ENCODE measurements around the gene CRYGS. TPM values are rescaled to one million over a fixed set of nuclear protein-coding genes. Genes with fewer than 3 reads are reported as not detected.
A peak's percentile ranks its signal among the peaks of the same experiment; 100 is the strongest.
"Not testable (repeated sequence)": the region's sequence is repeated elsewhere in the genome, so short reads cannot be mapped to it uniquely, and the experiment has no call there.

Gene CRYGS
- total RNA-seq, 2 experiments from 2014 or later = 3.5 to 7.0 TPM

GRCh38 chr3:186589121-186589520 lies 44.9 kb upstream of the CRYGS start:
- no TSS peak for BruUV-seq (replicated peaks)
- Histone ChIP-seq H3K4me1 (ENCODE audit: insufficient read depth, low read length, poor library complexity, severe bottlenecking) (no peaks in the 10 kb centered on the region), H2AFZ (ENCODE audit: low read length) (no peak overlapping the region), H3K79me2 (ENCODE audit: insufficient read depth, low read depth, low read length) (no peaks in the 10 kb centered on the region), H4K20me1 (ENCODE audit: insufficient read depth, low read length) (no peaks in the 10 kb centered on the region), H3K9me3 (ENCODE audit: low read length) (no peaks in the 10 kb centered on the region), H3K4me3 (ENCODE audit: low read depth, low read length, poor library complexity, severe bottlenecking) (no peak overlapping the region), H3K4me2 (ENCODE audit: low read length) (no peak overlapping the region), H3K27ac (ENCODE audit: low read depth, low read length, poor library complexity, severe bottlenecking) (no peak overlapping the region), H3K36me3 (ENCODE audit: insufficient read depth, low read length) (peaks cover 28% of the 10 kb centered on the region), H3K9me2 (ENCODE audit: insufficient read depth, low read length) (no peaks in the 10 kb centered on the region)
- TF ChIP-seq CTCF (conservative IDR thresholded peaks at IDR 0.05; ENCODE audit: low read length) (peak; percentile 82), EZH2phosphoT487 (IDR thresholded peaks at IDR 0.05; ENCODE audit: borderline replicate concordance, low read depth, low read length) (no peak)
- DNase-seq (ENCODE audit: low spot score) = peak; percentile 49
- POLR2A ChIA-PET = interaction anchor here (0.6 to 1.5 kb wide), 2 partner anchors 31 to 233 kb away, joined by 3 to 4 read pairs; no protein-coding TSS in a partner anchor
- intact Hi-C loops (cut with micrococcal nuclease; ENCODE audit: unreplicated experiment) = loop anchor here (1.0 kb wide), 1 partner anchor 232 kb away; no protein-coding TSS in a partner anchor
- CTCF ChIA-PET (ENCODE audit: unreplicated experiment) = no interaction called here

GRCh38 chr3:186588632-186589031 lies 44.5 kb upstream of the CRYGS start:
- Histone ChIP-seq H3K36me3 (ENCODE audit: insufficient read depth, low read length) (peaks cover 33% of the 10 kb centered on the region), H2AFZ (ENCODE audit: low read length) (no peak overlapping the region), H3K9me3 (ENCODE audit: low read length) (no peaks in the 10 kb centered on the region), H3K27ac (ENCODE audit: low read depth, low read length, poor library complexity, severe bottlenecking) (no peak overlapping the region), H3K4me3 (ENCODE audit: low read depth, low read length, poor library complexity, severe bottlenecking) (no peak overlapping the region), H3K79me2 (ENCODE audit: insufficient read depth, low read depth, low read length) (no peaks in the 10 kb centered on the region), H3K9me2 (ENCODE audit: insufficient read depth, low read length) (no peaks in the 10 kb centered on the region), H4K20me1 (ENCODE audit: insufficient read depth, low read length) (no peaks in the 10 kb centered on the region), H3K4me2 (ENCODE audit: low read length) (no peak overlapping the region), H3K4me1 (ENCODE audit: insufficient read depth, low read length, poor library complexity, severe bottlenecking) (no peaks in the 10 kb centered on the region)
- DNase-seq (ENCODE audit: low spot score) = no peak
- ChIA-PET CTCF (ENCODE audit: unreplicated experiment) (no interaction called here), POLR2A (interaction anchor here (0.6 to 0.7 kb wide), 2 partner anchors 31 to 541 kb away, joined by 3 to 4 read pairs; no protein-coding TSS in a partner anchor)
- no TSS peak for BruUV-seq (replicated peaks)
- intact Hi-C loops (cut with micrococcal nuclease; ENCODE audit: unreplicated experiment) = loop anchor here (1.0 kb wide), 1 partner anchor 233 kb away; no protein-coding TSS in a partner anchor
- TF ChIP-seq EZH2phosphoT487 (IDR thresholded peaks at IDR 0.05; ENCODE audit: borderline replicate concordance, low read depth, low read length) (no peak), CTCF (conservative IDR thresholded peaks at IDR 0.05; ENCODE audit: low read length) (no peak)

- no peak overlapping the region for H3K4me2 ChIP-seq (ENCODE audit: low read length)
- no peaks in the 10 kb centered on the region for H3K79me2 ChIP-seq (ENCODE audit: insufficient read depth, low read depth, low read length)
- no peaks in the 10 kb centered on the region for H3K9me2 ChIP-seq (ENCODE audit: insufficient read depth, low read length)
- H3K9me3 ChIP-seq (ENCODE audit: low read length) = no peaks in the 10 kb centered on the region
- POLR2A ChIA-PET = interaction anchor here (0.6 to 1.7 kb wide), 4 partner anchors 17 to 372 kb away, joined by 3 to 11 read pairs (median 4); partner anchors contain the start of gene DNAJB11
- no peak for DNase-seq (ENCODE audit: low spot score)
- no peaks in the 10 kb centered on the region for H4K20me1 ChIP-seq (ENCODE audit: insufficient read depth, low read length)
- CTCF ChIA-PET (ENCODE audit: unreplicated experiment) = no interaction called here
- H3K4me1 ChIP-seq (ENCODE audit: insufficient read depth, low read length, poor library complexity, severe bottlenecking) = no peaks in the 10 kb centered on the region
- no peak overlapping the region for H3K27ac ChIP-seq (ENCODE audit: low read depth, low read length, poor library complexity, severe bottlenecking)
- no TSS peak for BruUV-seq (replicated peaks)
- H3K36me3 ChIP-seq (ENCODE audit: insufficient read depth, low read length) = peaks cover 48% of the 10 kb centered on the region
- no peak overlapping the region for H2AFZ ChIP-seq (ENCODE audit: low read length)
- intact Hi-C loops (cut with micrococcal nuclease; ENCODE audit: unreplicated experiment) = no loop called here
- H3K4me3 ChIP-seq (ENCODE audit: low read depth, low read length, poor library complexity, severe bottlenecking) = no peak overlapping the region
- TF ChIP-seq CTCF (conservative IDR thresholded peaks at IDR 0.05; ENCODE audit: low read length) = no peak
- no peak for TF ChIP-seq EZH2phosphoT487 (IDR thresholded peaks at IDR 0.05; ENCODE audit: borderline replicate concordance, low read depth, low read length)
These were observed 43.0 kb upstream of the CRYGS start for GRCh38 chr3:186587183-186587582.

- H3K36me3 ChIP-seq (ENCODE audit: insufficient read depth, low read length) = peaks cover 57% of the 10 kb centered on the region
- H3K4me2 ChIP-seq (ENCODE audit: low read length); H3K79me2 ChIP-seq (ENCODE audit: insufficient read depth, low read depth, low read length); H3K9me3 ChIP-seq (ENCODE audit: low read length); H3K4me1 ChIP-seq (ENCODE audit: insufficient read depth, low read length, poor library complexity, severe bottlenecking); CTCF ChIA-PET (ENCODE audit: unreplicated experiment); H3K9me2 ChIP-seq (ENCODE audit: insufficient read depth, low read length); H3K4me3 ChIP-seq (ENCODE audit: low read depth, low read length, poor library complexity, severe bottlenecking); BruUV-seq (replicated peaks); H3K27ac ChIP-seq (ENCODE audit: low read depth, low read length, poor library complexity, severe bottlenecking); intact Hi-C loops (cut with micrococcal nuclease; ENCODE audit: unreplicated experiment); DNase-seq (ENCODE audit: low spot score); H2AFZ ChIP-seq (ENCODE audit: low read length); H4K20me1 ChIP-seq (ENCODE audit: insufficient read depth, low read length): not testable (repeated sequence)
- POLR2A ChIA-PET = interaction anchor here (1.7 kb wide), 1 partner anchor 16 kb away, joined by 11 read pairs; the partner anchor contains the start of gene DNAJB11
These were observed 42.1 kb upstream of the CRYGS start for GRCh38 chr3:186586245-186586644.

Data from OCI-LY7 (cell line).